ENCODE measurements around the gene LSR.

- no peak for TF ChIP-seq POLR2A (IDR thresholded peaks at IDR 0.05)
- no peak for TF ChIP-seq CTCF (IDR thresholded peaks at IDR 0.05)
Observed at GRCh38 chr19:35313587-35313986, 64.8 kb downstream of the LSR start.
